Nephron (organoid): ENCODE measurements around the gene YEATS2.

Experiments
- H3K27ac Mint-ChIP-seq, 3 experiments: 2 replicates each; pipeline ENCODE4 v1.8.0; 2020; ENCODE audit warnings: mixed read lengths in 3 of 3, mild to moderate bottlenecking in 2 of 3, moderate library complexity in 1 of 3
- H3K27me3 Mint-ChIP-seq: 2 replicates; pipeline ENCODE4 v1.8.0; 2021; ENCODE audit warnings: low read depth, mild to moderate bottlenecking, moderate library complexity, mixed read lengths
- H3K36me3 Mint-ChIP-seq: 2 replicates; pipeline ENCODE4 v1.8.0; 2020; ENCODE audit warnings: low read depth, mixed read lengths
- H3K4me1 Mint-ChIP-seq: 2 replicates; pipeline ENCODE4 v1.8.0; 2020; ENCODE audit warnings: mixed read lengths
- H3K4me3 Mint-ChIP-seq, 3 experiments: 2 replicates each; pipeline ENCODE4 v1.8.0; 2020; ENCODE audit warnings: mild to moderate bottlenecking in 3 of 3, mixed read lengths in 3 of 3, moderate library complexity in 2 of 3
- H3K9me3 Mint-ChIP-seq: 2 replicates; pipeline ENCODE4 v1.8.0; 2020; ENCODE audit warnings: mixed read lengths
- CTCF ChIP-seq, 3 experiments: fragments of 200-600 bp; sonication (generic); IDR thresholded peaks; one replicate each; pipeline ENCODE4 v1.5.0; 2021; ENCODE audit warnings: antibody characterized with exemption in 3 of 3; ENCODE audit not compliant: unreplicated experiment in 3 of 3

The YEATS2 gene

GRCh38 chr3:183794452-183794851 lies 96.9 kb downstream of the YEATS2 start:
- Mint-ChIP-seq H3K4me3 (no peak overlapping the region), H3K36me3 (peaks cover 73% of the 10 kb centered on the region), H3K27ac (peak overlapping the region; percentile 10 to 18 (median 17)), H3K27me3 (no peaks in the 10 kb centered on the region), H3K4me1 (peaks cover 36% of the 10 kb centered on the region), H3K9me3 (no peaks in the 10 kb centered on the region)
- TF ChIP-seq CTCF (IDR thresholded peaks at IDR 0.05; ENCODE audit: unreplicated experiment in 3 of 3): no peak

GRCh38 chr3:183796372-183796771 lies 98.8 kb downstream of the YEATS2 start:
- Mint-ChIP-seq H3K4me1 (peaks cover 41% of the 10 kb centered on the region), H3K4me3 (no peak overlapping the region), H3K27ac (peak overlapping the region in 1 of 3 experiments; percentile 25), H3K9me3 (no peaks in the 10 kb centered on the region), H3K36me3 (peaks cover 74% of the 10 kb centered on the region), H3K27me3 (no peaks in the 10 kb centered on the region)
- no peak for TF ChIP-seq CTCF (IDR thresholded peaks at IDR 0.05; ENCODE audit: unreplicated experiment in 3 of 3)

GRCh38 chr3:183797996-183798395 lies 100.4 kb downstream of the YEATS2 start:
- H3K36me3 Mint-ChIP-seq: peaks cover 77% of the 10 kb centered on the region
- no peak for TF ChIP-seq CTCF (IDR thresholded peaks at IDR 0.05; ENCODE audit: unreplicated experiment in 3 of 3)

GRCh38 chr3:183799461-183799860 lies 101.9 kb downstream of the YEATS2 start:
- peaks cover 39% of the 10 kb centered on the region for H3K4me1 Mint-ChIP-seq
- TF ChIP-seq CTCF (IDR thresholded peaks at IDR 0.05; ENCODE audit: unreplicated experiment in 3 of 3): no peak
- H3K4me3 Mint-ChIP-seq: no peak overlapping the region
- H3K36me3 Mint-ChIP-seq: peaks cover 77% of the 10 kb centered on the region
- H3K9me3 Mint-ChIP-seq: no peaks in the 10 kb centered on the region
- H3K27me3 Mint-ChIP-seq: no peaks in the 10 kb centered on the region
- peak overlapping the region; percentile 18 to 83 (median 34) for H3K27ac Mint-ChIP-seq

More at GRCh38 chr3:183797996-183798395, 100.4 kb downstream of the YEATS2 start:
- H3K4me3 Mint-ChIP-seq: no peak overlapping the region
- H3K27ac Mint-ChIP-seq: peak overlapping the region in 2 of 3 experiments; percentile 41 to 69
- H3K4me1 Mint-ChIP-seq: peaks cover 44% of the 10 kb centered on the region
- no peaks in the 10 kb centered on the region for H3K9me3 Mint-ChIP-seq
- no peaks in the 10 kb centered on the region for H3K27me3 Mint-ChIP-seq

- Mint-ChIP-seq H3K9me3 (no peaks in the 10 kb centered on the region), H3K27me3 (no peaks in the 10 kb centered on the region), H3K27ac (peak overlapping the region; percentile 3 to 31 (median 5)), H3K4me1 (peaks cover 37% of the 10 kb centered on the region), H3K4me3 (no peak overlapping the region), H3K36me3 (peaks cover 78% of the 10 kb centered on the region)
- no peak for TF ChIP-seq CTCF (IDR thresholded peaks at IDR 0.05; ENCODE audit: unreplicated experiment in 3 of 3)
Observed at GRCh38 chr3:183800243-183800863, 102.8 kb downstream of the YEATS2 start.

- no peaks in the 10 kb centered on the region for H3K9me3 Mint-ChIP-seq
- H3K36me3 Mint-ChIP-seq: peaks cover 78% of the 10 kb centered on the region
- H3K4me1 Mint-ChIP-seq: peaks cover 33% of the 10 kb centered on the region
- no peaks in the 10 kb centered on the region for H3K27me3 Mint-ChIP-seq
- no peak overlapping the region for H3K4me3 Mint-ChIP-seq
- H3K27ac Mint-ChIP-seq: no peak overlapping the region
- TF ChIP-seq CTCF (IDR thresholded peaks at IDR 0.05; ENCODE audit: unreplicated experiment in 3 of 3): no peak
Observed at GRCh38 chr3:183801601-183802000, 104.0 kb downstream of the YEATS2 start.
